Osteoblast (primary cell): ENCODE data around the gene PDCL3. TPM values are rescaled to one million over a fixed set of nuclear protein-coding genes. Genes with fewer than 3 reads are reported as not detected.

ENCODE experiments used
- DNase-seq: peaks from one replicate; pipeline ENCODE4 v3.0.0; 2011; ENCODE audit warnings: low spot score, mixed read lengths; ENCODE audit not compliant: insufficient read length; ENCODE audit errors: missing footprints
- H2AFZ ChIP-seq: 2 replicates; pipeline ENCODE4 v1.6.0; 2011; ENCODE audit warnings: mild to moderate bottlenecking, low read length
- H3K27ac ChIP-seq: 2 replicates; pipeline ENCODE4 v1.5.1; 2011; ENCODE audit warnings: mild to moderate bottlenecking, low read depth, low read length, moderate library complexity
- H3K27me3 ChIP-seq: 2 replicates; pipeline ENCODE4 v1.6.0; 2012; ENCODE audit warnings: mild to moderate bottlenecking, control low read depth, inconsistent platforms, low read length, moderate library complexity; ENCODE audit not compliant: insufficient read depth
- H3K36me3 ChIP-seq: 2 replicates; pipeline ENCODE4 v1.5.1; 2011; ENCODE audit warnings: mild to moderate bottlenecking, low read length, control low read depth, moderate library complexity; ENCODE audit not compliant: insufficient read depth
- H3K4me1 ChIP-seq: 2 replicates; pipeline ENCODE4 v1.5.1; 2011; ENCODE audit warnings: mild to moderate bottlenecking, low read length, control low read depth, moderate library complexity; ENCODE audit not compliant: insufficient read depth
- H3K4me2 ChIP-seq: 2 replicates; pipeline ENCODE4 v1.6.0; 2011; ENCODE audit warnings: mild to moderate bottlenecking, low read length; ENCODE audit not compliant: insufficient read depth
- H3K4me3 ChIP-seq: fragments of 200-600 bp; sonication (generic); 3 replicates; pipeline ENCODE4 v1.5.1; 2012; ENCODE audit warnings: mild to moderate bottlenecking, low read length, inconsistent platforms; ENCODE audit not compliant: insufficient read depth
- H3K79me2 ChIP-seq: 2 replicates; pipeline ENCODE4 v1.6.0; 2012; ENCODE audit warnings: mild to moderate bottlenecking, low read length, control low read depth, inconsistent platforms; ENCODE audit not compliant: insufficient read depth
- H3K9me3 ChIP-seq: 2 replicates; pipeline ENCODE4 v1.5.1; 2011; ENCODE audit warnings: low read depth, low read length, control low read depth
- H4K20me1 ChIP-seq: 2 replicates; pipeline ENCODE4 v1.6.0; 2012; ENCODE audit warnings: mild to moderate bottlenecking, low read length, control low read depth; ENCODE audit not compliant: insufficient read depth
- CTCF ChIP-seq: IDR thresholded peaks from 2 replicates; pipeline ENCODE4 v1.5.1; 2011; ENCODE audit warnings: mild to moderate bottlenecking, low read depth, low read length, moderate library complexity; ENCODE audit errors: extremely low read depth
- total RNA-seq: library from RNA; depleted of rRNA; stranded (reverse); fragments of >200 nt; gene quantifications from 2 replicates; pipeline ENCODE4 v1.2.3, GENCODE V29; 2012

PDCL3 gene
- total RNA-seq, 1 donor: 12.3 TPM

- no peaks in the 10 kb centered on the region for H3K4me1 ChIP-seq
Measured at GRCh38 chr2:100621371-100621951, 58.7 kb downstream of the PDCL3 start.

GRCh38 chr2:100623033-100623715, 60.4 kb downstream of the PDCL3 start:
- Histone ChIP-seq H3K36me3 (no peaks in the 10 kb centered on the region), H2AFZ (no peak overlapping the region), H3K4me3 (no peak overlapping the region), H3K27ac (no peak overlapping the region), H3K4me1 (no peaks in the 10 kb centered on the region), H3K27me3 (peaks cover 36% of the 10 kb centered on the region), H3K79me2 (no peaks in the 10 kb centered on the region), H4K20me1 (no peaks in the 10 kb centered on the region), H3K9me3 (no peaks in the 10 kb centered on the region), H3K4me2 (no peak overlapping the region)
- TF ChIP-seq CTCF: no peak
- DNase-seq: no peak

More at GRCh38 chr2:100621371-100621951, 58.7 kb downstream of the PDCL3 start:
- no peak for TF ChIP-seq CTCF
- no peaks in the 10 kb centered on the region for H3K79me2 ChIP-seq
- no peak overlapping the region for H3K4me2 ChIP-seq
- H4K20me1 ChIP-seq: no peaks in the 10 kb centered on the region
- no peaks in the 10 kb centered on the region for H3K9me3 ChIP-seq
- H3K27me3 ChIP-seq: peaks cover 22% of the 10 kb centered on the region
- no peak overlapping the region for H3K4me3 ChIP-seq
- no peak overlapping the region for H3K27ac ChIP-seq
- H3K36me3 ChIP-seq: no peaks in the 10 kb centered on the region
- no peak overlapping the region for H2AFZ ChIP-seq
- no peak for DNase-seq

DNA sequence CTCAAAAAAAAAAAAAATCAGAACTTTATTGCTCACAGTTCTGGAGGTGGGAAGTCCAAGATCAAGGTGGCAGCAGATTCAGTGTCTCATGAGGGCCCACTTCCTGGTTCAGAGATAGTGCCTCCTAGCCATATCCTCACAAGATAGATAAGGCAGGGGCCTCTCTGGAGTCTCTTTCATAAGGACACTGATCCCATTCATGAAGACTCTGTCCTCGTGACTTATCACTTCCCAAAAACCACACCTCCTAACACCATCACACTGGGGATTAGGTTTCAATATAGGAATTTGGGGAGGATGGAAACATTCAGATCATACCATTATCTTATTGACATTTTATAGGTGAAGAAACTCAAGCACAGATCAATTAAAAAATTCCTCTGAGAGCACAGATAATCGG, 61.1 kb downstream of the PDCL3 start:
- no peaks in the 10 kb centered on the region for H3K36me3 ChIP-seq
- no peaks in the 10 kb centered on the region for H4K20me1 ChIP-seq
- H3K9me3 ChIP-seq: no peaks in the 10 kb centered on the region
- H3K4me1 ChIP-seq: no peaks in the 10 kb centered on the region
- no peak overlapping the region for H3K4me2 ChIP-seq
- no peak overlapping the region for H3K27ac ChIP-seq
- TF ChIP-seq CTCF: no peak
- DNase-seq: no peak
- H3K4me3 ChIP-seq: no peak overlapping the region
- H3K79me2 ChIP-seq: no peaks in the 10 kb centered on the region
- peaks cover 36% of the 10 kb centered on the region for H3K27me3 ChIP-seq
- no peak overlapping the region for H2AFZ ChIP-seq

DNA sequence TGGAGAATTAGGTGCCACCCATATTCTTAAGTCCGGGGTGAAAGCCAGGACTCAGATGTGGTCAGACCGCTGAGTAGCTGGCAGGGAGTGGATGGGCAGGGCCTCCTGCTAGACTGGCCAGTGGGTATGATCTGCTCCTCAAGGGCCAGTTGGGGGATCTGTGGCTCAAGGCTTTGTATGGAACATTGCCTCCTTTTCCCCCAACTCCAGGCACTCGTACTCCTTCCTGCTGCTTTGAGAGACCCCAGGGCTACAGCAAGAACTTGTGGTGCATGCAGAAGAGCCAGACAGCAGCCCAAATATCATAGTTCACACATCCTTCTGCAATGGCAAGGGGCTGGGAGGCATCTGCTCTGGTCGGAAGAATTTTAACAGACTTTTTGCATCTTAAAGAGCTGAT, 61.7 kb downstream of the PDCL3 start:
- no peak overlapping the region for H2AFZ ChIP-seq
- no peaks in the 10 kb centered on the region for H3K36me3 ChIP-seq
- H3K27ac ChIP-seq: no peak overlapping the region
- H3K9me3 ChIP-seq: no peaks in the 10 kb centered on the region
- TF ChIP-seq CTCF: no peak
- H3K79me2 ChIP-seq: no peaks in the 10 kb centered on the region
- no peak overlapping the region for H3K4me3 ChIP-seq
- no peak overlapping the region for H3K4me2 ChIP-seq
- H4K20me1 ChIP-seq: no peaks in the 10 kb centered on the region
- DNase-seq: no peak
- no peaks in the 10 kb centered on the region for H3K4me1 ChIP-seq
- H3K27me3 ChIP-seq: peaks cover 34% of the 10 kb centered on the region
